Measurements from ENCODE around the gene HOMER3. TPM values are rescaled to one million over a fixed set of nuclear protein-coding genes. Genes with fewer than 3 reads are reported as not detected.

The HOMER3 gene
- total and polyA plus RNA-seq, 9 of the 15 experiments (the other 6 are each of a cell fraction or from before 2014, with no cell fraction given): 1.3 to 5.1 (median 3.7) TPM; not detected in 2

DNA sequence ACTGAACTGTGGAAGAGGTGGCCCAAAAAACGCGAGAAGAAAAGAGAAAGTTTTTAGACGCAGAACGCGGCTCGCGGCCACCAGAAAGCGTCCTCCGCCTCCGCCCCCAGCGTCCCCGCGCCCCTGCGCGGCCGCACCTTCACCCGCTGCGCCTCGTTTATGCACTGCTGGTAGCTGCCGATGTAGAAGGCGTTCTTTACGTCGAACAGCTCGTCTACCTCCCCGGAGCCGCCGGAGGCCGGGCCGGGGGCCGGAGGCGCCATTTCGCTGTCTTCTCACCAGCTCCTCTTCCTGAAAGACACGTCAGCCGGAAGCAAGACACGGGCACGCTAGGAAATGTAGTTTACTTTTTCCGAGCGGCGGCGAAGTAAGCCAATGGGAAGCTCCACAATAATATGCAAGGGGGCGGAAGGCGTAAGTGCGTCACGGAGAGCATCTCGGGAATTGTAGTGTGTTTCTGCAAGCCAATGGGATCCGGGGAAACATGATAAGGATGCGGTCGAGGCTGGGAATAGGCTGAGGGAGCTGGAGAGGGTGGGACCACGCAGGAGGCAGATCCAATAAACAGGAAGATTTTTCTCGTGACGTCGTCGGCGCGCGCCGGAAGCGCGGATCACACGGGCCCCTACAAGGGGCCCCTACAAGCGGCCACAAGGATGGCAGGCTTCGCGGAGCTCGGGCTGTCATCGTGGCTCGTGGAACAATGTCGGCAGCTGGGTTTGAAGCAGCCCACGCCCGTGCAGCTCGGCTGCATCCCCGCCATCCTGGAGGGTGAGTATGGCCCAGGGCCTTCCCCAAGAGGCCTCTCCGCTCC is 21.7 kb downstream of the HOMER3 start, which contains the start of the genes COPE and DDX49 (continued):
- TF ChIP-seq ZNF76 (CRISPR knock-in tag; IDR thresholded peaks at IDR 0.05; ENCODE audit: borderline replicate concordance) (no peak), ZNF41 (CRISPR knock-in tag; conservative IDR thresholded peaks at IDR 0.05) (no peak), ZNF778 (CRISPR knock-in tag; IDR thresholded peaks at IDR 0.05) (no peak), MCM5 (IDR thresholded peaks at IDR 0.05; ENCODE audit: low read depth) (no peak), ZNF280A (IDR thresholded peaks at IDR 0.05; ENCODE audit: low read depth, partially characterized antibody) (no peak), NBN (IDR thresholded peaks at IDR 0.05; ENCODE audit: low read depth) (peak; percentile 70; the same call in 1 of the 2 replicates), SP1 (CRISPR knock-in tag; IDR thresholded peaks at IDR 0.05) (peak; percentile 87), MTA3 (IDR thresholded peaks at IDR 0.05; ENCODE audit: borderline replicate concordance) (0 out of 2 replicates have a peak, but pooled peaks have one; percentile 65), E2F3 (CRISPR knock-in tag; IDR thresholded peaks at IDR 0.05) (no peak), NFATC3 (IDR thresholded peaks at IDR 0.05) (no peak), NRF1 (conservative IDR thresholded peaks at IDR 0.05 in 1 of 2, IDR thresholded peaks at IDR 0.05 in 1 of 2) (peak; percentile 56 to 64), SRSF7 (optimal IDR thresholded peaks at IDR 0.05; ENCODE audit: low read depth, low read length) (no peak), KLF13 (tag; IDR thresholded peaks at IDR 0.05; ENCODE audit: borderline replicate concordance, low read depth) (no peak)
- TF ChIP-seq, protein P1, sequence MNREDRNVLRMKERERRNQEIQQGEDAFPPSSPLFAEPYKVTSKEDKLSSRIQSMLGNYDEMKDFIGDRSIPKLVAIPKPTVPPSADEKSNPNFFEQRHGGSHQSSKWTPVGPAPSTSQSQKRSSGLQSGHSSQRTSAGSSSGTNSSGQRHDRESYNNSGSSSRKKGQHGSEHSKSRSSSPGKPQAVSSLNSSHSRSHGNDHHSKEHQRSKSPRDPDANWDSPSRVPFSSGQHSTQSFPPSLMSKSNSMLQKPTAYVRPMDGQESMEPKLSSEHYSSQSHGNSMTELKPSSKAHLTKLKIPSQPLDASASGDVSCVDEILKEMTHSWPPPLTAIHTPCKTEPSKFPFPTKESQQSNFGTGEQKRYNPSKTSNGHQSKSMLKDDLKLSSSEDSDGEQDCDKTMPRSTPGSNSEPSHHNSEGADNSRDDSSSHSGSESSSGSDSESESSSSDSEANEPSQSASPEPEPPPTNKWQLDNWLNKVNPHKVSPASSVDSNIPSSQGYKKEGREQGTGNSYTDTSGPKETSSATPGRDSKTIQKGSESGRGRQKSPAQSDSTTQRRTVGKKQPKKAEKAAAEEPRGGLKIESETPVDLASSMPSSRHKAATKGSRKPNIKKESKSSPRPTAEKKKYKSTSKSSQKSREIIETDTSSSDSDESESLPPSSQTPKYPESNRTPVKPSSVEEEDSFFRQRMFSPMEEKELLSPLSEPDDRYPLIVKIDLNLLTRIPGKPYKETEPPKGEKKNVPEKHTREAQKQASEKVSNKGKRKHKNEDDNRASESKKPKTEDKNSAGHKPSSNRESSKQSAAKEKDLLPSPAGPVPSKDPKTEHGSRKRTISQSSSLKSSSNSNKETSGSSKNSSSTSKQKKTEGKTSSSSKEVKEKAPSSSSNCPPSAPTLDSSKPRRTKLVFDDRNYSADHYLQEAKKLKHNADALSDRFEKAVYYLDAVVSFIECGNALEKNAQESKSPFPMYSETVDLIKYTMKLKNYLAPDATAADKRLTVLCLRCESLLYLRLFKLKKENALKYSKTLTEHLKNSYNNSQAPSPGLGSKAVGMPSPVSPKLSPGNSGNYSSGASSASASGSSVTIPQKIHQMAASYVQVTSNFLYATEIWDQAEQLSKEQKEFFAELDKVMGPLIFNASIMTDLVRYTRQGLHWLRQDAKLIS (CRISPR knock-in tag; IDR thresholded peaks at IDR 0.05): 0 out of 2 replicates have a peak, but pooled peaks have one; percentile 70
- TF ChIP-seq, protein P2, sequence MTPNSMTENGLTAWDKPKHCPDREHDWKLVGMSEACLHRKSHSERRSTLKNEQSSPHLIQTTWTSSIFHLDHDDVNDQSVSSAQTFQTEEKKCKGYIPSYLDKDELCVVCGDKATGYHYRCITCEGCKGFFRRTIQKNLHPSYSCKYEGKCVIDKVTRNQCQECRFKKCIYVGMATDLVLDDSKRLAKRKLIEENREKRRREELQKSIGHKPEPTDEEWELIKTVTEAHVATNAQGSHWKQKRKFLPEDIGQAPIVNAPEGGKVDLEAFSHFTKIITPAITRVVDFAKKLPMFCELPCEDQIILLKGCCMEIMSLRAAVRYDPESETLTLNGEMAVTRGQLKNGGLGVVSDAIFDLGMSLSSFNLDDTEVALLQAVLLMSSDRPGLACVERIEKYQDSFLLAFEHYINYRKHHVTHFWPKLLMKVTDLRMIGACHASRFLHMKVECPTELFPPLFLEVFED (CRISPR knock-in tag; conservative IDR thresholded peaks at IDR 0.05): no peak
- TF ChIP-seq, protein P3, sequence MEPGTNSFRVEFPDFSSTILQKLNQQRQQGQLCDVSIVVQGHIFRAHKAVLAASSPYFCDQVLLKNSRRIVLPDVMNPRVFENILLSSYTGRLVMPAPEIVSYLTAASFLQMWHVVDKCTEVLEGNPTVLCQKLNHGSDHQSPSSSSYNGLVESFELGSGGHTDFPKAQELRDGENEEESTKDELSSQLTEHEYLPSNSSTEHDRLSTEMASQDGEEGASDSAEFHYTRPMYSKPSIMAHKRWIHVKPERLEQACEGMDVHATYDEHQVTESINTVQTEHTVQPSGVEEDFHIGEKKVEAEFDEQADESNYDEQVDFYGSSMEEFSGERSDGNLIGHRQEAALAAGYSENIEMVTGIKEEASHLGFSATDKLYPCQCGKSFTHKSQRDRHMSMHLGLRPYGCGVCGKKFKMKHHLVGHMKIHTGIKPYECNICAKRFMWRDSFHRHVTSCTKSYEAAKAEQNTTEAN (CRISPR knock-in tag; IDR thresholded peaks at IDR 0.05): no peak
- TF ChIP-seq, protein P4, sequence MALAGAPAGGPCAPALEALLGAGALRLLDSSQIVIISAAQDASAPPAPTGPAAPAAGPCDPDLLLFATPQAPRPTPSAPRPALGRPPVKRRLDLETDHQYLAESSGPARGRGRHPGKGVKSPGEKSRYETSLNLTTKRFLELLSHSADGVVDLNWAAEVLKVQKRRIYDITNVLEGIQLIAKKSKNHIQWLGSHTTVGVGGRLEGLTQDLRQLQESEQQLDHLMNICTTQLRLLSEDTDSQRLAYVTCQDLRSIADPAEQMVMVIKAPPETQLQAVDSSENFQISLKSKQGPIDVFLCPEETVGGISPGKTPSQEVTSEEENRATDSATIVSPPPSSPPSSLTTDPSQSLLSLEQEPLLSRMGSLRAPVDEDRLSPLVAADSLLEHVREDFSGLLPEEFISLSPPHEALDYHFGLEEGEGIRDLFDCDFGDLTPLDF (CRISPR knock-in tag; IDR thresholded peaks at IDR 0.05): peak; percentile 57
